HG03135 (cell line): ENCODE measurements around the gene TTC34.

Experiments
- ATAC-seq: cut with Tn5 transposase; IDR thresholded peaks from one replicate; pipeline ENCODE4 v1.9.1; 2021; ENCODE audit warnings: mild to moderate bottlenecking, moderate library complexity; ENCODE audit not compliant: unreplicated experiment

Gene TTC34

DNA sequence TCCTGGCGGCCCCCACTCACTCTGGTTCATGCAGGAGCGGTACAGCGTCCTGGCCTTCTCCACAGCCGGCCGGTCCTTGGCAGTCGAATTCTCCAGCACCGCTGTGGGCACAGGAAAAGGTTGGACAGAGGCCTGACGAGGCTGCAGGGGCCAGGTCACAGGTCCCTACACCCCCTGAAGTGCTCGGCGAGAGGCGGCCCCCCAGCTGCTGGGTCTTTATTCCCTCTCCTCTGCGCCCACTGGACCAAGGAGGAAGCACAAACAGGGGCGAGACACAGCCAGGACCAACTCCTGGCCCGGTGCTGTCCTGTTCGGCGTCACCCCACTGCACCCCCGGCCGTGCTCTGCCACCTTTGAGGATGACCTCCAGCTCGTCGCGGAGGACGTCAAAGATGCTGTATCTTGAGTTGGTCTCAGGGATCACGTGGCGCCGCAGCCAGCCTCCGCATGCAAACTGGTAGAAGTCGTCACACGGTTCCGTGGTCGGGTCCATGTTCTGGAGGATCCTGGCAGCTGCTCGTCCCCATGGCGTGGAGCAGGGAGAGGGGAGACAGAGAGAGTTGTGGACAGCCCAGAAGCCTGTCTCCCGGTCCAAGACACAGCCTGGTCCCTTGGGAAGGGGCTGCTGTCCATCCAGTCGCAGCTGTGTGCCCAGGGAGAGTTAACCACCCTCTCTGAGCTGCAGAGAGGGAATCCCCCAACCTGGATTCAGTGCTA, 192.0 kb downstream of the TTC34 start:
- no peak for ATAC-seq

DNA sequence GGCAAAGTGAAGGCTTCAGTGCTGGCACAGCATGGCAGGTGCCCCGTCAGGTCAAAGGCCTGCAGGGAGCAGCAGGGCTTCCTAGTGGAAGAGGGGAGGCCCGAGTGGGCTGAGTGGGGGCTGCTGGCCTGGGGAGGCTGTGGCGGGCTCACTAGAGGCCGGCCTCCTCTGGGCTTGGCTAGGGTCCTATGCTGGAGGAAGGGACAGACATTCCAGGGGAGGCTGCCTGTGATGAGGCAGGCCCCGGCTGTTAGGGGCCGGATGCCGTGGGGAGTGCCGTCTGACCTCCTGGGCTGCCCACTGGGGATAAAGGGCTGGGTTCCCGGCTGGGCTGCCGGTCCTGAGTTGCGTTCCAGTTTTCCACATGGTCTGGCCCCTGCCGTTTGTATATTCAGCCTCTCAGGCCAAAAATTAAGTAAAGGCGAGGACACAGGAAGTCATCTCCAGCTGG, 193.8 kb downstream of the TTC34 start:
- no peak for ATAC-seq

DNA sequence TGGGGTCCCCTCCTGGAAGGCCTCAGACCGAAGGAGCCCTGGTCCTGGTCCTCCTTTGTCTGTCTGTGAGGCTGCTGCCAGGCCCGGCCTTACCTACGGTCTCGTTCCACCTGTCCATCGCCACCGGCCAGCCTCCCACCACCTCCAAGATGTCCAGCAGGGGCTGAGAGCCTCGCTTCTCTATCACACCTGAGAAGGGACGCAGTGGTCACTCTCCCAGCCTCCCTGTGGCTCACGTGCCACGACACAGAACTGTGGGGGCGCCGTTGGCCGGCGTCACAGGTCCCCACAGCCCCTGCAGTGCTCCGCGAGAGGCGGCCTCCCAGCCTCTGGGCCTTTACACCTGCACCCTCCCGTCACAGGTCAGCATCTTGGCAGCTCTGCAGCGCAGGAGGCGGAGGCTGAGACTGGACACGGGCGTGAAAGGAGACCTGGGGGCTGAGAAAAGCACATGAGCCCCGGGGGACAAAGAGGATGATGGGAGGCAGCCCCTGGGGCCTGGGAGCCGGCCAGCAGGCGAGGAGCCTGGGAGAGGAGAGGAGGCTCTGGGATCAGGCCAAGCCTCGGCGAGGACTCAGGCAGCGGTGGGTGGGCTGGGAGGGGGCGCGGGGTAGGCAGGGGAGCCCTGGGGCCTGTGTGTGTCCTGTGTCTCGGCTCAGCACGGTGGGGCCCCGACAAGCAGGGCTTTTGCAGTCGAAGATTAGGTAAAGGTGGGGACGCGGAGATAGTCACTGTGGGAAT, 194.4 kb downstream of the TTC34 start:
- no peak for ATAC-seq

DNA sequence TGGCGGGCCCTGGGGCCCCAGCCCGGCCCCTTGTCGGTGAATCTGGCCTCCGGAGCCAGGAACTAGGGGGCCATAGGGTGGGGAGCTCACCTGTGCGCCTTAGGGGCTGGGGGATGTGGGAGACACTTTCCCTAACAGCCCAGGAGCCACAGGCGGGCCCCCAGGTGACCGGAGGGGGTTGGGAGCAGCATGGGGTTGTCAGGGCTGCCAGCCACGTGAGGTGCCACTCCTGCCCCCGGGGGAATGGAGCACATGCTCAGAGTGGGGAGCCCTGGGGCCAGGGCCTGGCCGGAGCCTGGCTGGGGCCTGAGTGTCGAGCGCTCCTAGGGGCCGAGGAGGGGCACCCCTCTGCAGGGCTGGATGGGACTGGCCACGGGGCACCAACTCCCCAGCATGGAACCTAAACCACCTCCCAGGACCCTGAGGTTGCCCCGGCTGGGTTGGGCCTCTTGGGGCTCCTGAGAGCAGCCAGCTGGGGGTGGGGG, 195.1 kb downstream of the TTC34 start:
- ATAC-seq: no peak

DNA sequence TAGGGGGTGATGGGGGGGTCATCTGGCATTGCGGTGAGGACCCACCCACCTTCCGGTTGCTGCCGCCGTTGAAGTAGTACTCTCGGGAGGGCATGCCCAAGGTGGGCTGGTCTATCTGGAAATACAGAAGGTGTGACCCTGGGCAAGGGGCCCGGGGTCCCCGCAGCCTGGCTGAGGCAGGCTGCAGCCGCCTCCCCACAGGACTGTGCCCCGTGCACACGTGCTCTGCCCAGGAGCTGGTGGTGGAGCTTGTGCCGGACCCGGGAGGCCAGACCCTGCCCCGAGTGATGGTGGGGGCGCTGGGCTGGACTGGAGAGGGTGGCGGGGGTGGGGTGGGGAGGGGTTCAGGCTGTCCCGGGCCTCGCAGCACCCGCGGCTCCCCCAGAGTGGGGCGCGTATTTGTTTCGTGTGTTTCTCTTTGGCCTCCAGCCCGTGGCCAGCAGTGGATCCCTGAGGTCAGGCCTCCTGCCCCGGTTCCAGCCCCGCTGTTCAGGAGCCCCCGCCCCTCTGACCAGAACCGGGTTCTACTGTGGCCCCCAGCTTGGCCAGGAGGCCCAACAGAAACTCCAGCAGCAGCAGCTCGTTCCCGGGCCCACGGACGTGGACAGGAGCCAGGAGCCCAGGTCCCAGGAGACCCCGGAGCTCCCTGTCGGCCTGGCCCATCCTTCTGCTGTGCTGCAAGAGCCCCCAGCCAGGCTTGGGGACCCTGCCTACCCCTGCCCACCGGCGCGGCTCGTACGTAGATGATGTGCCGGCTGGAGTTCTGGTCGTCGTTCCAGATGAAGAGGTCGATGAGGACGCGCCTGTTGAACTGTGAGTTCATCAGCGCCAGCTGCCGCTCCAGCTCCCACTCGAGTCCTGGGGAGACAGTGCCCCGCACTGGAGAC, 195.7 kb downstream of the TTC34 start:
- ATAC-seq: no peak

DNA sequence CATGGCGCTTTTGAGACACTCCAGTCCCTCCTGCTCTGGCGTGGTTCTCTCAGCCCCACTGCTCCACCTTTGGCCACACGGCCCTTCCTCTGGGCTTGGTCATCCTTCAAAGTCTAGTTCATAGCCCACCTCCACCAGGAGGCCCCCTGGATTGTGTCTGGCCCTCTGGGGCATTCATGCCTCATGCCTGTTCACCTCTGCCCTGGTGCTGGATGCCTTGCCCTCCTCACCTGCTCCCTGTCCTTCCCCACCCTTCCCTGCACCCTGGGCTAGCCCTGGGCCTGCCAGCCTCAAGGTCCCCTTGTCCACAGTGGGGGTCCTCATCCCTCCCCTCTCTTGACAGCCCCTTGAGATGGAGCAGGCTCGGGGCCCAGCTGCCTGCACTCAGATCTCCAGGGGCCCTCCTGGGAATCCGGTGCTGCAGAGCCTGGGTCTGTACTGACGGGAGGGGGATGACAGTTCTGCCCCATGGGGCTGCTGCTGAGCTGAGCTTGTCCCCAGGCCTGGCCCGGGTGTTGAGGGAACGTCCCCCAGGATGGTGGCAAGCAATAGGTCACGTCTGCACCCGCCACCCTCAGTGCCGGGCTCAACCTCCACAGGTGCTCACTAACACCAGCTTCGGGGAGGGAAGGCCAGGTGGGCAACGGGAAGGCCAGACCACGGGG, 196.5 kb downstream of the TTC34 start:
- no peak for ATAC-seq

DNA sequence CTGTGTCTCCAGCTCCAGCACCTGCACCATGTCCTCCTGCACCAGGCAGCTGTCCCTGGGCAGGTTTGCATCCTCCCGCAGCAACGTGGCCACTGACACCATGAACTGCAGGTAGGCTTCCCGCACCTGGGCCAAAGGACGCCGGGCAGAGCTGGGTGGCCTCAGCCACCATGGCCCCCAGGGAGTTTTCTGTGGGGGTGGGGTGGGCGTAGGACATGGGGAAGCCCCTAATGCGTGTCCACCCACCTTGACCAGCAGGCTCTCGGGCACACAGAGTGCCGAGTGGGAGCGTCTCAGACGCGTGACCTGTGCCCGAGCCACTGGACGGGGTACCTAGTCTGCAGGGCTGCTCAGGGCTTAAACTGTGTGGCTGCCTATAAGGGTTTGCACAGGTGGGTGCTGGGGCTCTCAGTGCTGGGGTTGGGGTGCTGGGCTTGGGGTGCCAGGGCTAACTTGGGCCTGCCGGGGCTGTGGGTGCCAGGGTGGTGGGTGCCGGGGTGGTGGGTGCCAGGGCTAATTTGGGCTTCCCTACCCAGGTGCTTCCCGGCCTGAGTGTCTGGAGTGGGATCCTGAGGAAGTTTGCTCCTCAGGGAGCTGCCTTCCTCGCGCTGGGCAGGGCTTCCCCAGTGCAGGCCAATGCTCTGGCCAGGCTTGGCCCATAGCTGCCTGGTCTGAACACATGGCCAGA, 197.2 kb downstream of the TTC34 start:
- no peak for ATAC-seq

DNA sequence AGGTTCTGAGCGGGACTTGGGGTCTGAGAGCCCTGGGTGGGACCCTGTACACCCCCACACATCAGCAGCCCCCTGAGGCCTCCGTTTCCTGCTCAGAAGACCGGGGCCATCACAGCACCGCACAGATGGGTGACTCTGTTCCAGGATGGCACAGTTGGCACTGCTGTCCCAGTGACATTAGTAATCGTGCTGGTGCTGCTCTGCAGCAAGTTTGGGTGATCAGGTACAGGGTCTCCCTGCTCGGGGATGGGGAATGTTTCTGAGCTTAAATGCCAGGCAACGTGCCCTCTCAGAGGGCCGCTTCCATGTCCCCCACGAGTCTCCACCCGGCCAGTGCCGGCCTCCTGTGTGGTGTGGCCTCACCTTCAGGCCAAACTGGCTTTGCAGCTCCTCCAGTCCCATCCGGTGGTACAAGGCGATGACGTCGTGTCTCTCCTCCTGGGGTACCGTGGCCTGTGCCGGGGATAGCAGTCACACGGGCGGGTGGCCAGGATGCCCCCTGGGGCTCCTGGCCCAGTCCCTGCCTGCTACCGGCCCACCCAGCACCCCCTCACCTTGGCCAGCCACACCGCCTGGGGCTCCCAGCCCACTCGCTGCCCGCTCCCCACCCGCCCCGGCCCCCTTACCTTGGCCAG, 197.9 kb downstream of the TTC34 start:
- ATAC-seq: no peak

DNA sequence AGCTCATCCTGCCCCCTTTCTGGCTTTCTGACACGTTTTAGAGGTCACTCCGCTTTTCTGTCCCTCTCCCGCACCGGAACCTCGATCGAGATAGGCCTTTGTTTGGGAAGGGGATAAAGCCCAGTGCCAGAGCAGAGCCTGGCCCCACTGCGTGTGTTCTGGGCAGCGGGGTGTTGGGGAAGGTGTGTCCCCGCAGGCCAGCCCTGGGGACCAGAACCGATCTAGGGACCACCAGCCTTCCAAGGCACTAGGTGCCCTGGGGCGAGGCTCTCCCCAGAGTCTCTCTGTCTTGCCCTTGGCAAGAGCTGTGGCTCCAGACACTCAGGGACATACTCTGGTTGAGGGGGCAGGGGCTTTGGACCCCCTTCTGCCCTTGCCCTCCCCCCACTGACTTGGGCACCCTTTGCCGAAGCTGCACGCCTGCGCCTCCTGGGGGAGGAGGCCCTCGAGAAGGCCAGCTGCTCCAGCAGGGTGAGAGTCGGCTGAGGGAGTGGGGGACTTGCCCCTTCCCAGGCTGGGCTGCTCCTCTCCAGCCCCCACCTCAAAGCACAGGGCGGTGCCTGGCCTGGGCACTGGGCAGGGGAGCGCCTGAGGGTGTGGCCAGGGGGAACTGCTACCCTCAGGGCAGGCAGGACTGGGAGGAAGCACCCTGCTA, 198.5 kb downstream of the TTC34 start:
- ATAC-seq: no peak

DNA sequence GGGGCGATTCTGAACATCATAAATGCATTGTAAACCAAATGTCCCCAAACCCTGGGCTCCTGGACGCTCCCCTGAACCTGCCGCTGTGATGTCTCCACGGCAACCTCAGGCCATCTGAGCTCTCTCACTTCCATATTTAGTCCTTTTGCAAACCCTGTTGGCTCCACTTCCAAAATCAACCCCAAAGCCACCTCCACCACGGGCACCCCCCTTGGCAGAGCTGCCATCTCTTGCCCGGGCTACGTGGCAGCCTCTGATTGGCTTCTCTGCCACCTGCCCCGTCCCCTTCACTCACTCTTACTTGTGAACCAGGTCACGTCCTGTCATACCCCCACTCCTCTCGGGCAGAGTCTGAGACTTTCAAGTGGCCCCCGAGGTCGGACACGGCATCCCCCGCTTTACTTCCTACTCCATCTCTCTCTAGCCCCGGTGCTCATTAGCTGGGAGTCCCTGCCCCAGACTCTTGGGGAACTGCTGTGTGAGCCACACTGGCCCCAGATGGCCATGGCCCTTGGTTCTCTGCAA, 199.1 kb downstream of the TTC34 start:
- no peak for ATAC-seq

DNA sequence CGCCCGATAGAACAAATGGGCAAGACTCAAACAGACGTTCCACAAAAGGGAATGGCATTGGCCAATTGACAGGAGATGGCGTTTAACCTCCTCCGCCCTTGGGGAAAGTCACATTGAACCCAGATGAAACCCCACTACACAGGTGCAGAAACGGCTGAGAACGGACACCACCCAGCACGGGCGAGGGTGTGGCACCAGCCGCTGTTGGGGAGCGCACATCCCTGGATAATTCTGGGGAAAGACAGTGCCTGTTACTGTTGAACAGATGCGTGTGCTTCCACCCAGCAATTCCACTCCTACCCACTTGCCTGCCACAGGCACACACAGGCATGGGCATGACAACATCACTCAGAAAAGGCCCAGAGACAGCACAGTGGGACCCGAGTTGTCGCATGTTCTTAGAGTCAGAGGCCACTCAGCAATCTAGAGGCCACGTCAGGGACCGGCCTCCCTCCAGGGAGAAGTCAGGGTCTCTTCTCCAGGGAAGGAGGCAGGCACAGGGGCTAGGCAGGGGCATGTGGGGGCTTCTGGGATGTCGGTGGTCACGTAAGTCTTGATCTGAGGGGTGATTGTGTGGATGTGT, 199.7 kb downstream of the TTC34 start:
- no peak for ATAC-seq

DNA sequence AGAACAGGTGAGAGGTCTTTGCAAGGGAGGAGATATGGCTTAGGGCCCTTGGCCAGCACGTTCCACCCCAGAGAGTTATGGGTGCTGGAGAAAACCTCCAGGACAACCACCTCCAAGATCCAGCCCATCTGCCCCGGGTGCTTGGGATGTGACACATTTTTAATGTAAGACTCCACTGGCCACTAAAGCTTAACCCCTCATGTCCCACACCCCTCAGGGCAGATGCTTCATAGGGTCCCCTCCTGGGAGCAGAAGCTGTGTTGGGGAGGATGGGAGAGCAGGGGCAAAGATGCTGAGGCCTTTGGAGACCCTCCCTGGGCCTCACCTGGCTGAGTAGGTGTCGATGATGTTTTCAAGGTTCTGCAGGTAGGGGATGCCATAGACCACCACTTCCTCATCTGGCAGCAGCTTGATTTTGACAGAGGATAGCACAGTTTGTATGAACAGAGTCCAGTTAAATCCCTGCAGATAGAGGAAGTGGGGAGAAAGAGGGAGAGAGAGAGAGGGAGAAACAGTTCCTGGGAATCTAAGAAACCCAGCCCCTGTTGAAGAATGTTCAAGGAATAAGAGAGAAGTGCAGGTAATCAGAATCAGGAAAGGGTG, 203.1 kb downstream of the TTC34 start:
- no peak for ATAC-seq

DNA sequence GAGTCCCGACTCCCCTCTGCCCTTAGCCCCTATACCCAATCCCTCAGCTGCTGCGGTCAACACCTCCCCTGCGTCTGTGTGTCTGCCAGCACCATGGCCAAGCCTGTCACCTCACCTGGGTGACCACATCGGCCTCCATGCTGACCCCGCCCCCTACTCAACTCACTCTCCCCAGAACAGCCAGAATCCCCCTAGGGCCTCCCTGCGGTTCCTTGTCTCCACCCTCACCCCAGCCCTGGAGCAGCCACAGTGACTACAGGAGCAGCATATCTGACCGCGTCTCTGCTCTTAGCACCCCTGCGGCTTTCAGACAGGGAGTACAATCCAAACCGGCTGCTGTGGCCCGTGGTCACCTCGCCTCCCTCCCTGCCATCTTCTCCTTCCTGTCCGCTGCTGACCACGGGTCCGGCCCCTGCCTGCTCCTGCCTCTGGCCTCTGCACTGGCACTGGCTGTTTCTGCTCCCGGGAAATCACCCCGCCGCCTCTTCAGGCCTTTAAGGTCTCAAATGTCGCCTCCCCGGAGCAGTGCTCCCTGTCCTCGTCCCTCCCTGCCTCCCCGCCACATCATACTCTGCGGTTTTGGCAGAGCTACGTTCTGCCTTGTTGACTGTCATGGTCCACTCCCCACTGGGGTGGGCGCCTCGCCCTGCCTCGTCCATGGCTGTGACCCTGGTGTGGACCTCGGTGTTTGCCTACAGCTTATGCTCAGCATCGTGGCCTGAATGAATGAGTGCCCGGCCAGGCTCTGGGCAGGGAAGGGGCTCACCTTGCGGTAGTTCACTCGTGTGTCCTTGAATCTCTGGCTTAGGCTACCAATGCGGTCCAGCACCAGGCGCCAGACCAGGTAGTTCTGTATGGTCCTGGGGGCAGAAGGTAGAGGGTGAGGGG, 203.8 kb downstream of the TTC34 start:
- ATAC-seq: no peak

DNA sequence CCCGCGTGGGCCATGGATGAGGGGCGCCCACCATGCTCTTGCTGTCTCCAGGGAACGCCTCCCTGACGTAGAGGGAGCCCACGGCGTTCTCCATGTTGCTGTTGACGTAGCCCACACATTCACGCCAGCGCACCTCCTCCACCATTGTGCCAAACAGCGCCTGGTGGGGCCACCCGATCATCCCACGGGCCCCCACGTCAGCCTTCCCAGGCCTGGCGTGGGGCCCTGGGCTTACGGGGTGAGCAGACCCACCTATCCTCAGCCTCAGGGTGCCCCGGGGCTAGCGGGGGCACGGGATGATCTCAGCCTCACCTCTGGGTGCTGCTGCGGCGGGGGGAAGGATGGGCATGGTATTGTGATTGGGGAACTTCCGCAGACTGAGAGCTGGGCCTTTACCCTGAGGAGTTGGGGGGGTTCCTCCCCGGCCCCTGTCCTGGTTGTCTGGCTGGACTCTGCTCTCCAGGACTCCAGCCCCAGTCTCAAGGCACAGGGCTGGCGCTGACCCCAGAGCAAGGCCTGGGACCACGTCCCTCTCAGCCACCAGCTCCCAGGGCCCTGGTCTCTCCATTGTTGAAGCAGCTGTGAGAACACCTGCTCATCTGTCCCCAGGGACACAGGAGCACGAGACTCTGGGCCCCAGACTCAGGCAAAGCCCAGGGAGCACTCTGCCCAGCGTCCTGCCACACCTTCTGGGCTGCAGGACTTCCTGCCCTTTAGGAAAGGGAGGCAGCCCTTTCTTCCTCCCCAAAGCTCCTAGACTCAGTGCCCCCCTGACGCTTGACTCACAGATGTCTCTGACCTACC, 204.8 kb downstream of the TTC34 start:
- no peak for ATAC-seq

DNA sequence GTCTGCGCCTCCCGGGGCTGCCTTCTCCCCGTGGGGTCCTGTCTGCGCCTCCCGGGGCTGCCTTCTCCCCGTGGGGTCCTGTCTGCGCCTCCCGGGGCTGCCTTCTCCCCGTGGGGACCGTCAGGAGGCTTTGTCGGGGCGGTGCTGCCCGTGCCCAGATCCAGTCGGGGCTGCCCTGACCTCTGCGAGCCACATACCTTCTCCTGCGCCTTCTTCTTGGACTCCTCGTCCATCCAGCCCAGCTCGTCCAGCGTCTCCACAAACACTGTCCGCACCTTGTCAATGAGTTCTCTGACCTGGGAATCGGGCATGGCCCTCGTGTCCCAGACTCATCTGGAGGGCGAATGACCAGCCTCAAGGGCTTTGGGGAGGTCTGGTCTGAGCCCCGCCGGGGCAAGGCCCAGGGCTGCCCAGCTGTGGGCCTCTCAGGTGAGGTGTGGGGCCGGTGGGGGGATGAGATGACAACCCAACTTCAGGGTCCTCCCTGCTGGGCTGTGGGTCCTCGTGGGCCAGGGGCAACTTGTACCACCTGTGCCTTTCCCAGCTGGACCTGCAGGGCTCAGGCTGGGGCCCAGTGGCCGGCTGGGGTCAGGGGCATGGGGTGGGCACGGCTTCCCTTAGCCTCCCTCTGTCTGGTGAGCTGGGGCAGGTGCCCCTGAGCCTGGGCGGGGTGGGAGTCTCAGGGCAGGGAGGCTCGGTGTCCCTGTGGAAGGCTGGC, 205.5 kb downstream of the TTC34 start:
- no peak for ATAC-seq
